Thoracic aorta (tissue), 2 donors: Measurements from ENCODE around the gene SCGB1D2. TPM values are rescaled to one million over a fixed set of nuclear protein-coding genes. Genes with fewer than 3 reads are reported as not detected.

Experiments
- ATAC-seq: fragments of 150-250 bp; one replicate; pipeline ENCODE4 v1.8.0; 2017; ENCODE audit warnings: low read depth; ENCODE audit not compliant: insufficient number of reproducible peaks, low FRiP score
- DNase-seq: peaks from one replicate; pipeline ENCODE4 v3.0.0-alpha.2; 2020; ENCODE audit warnings: low spot score
- H3K27ac ChIP-seq, 2 donors: fragments of 200-600 bp; sonication (generic); 1 replicate in 1 of 2; 2 replicates in 1 of 2; pipeline ENCODE4 v1.5.1; 2016; ENCODE audit warnings: mild to moderate bottlenecking in 2 of 2, moderate library complexity in 2 of 2
- H3K27me3 ChIP-seq: fragments of 200-600 bp; sonication (generic); replicated peaks from 2 replicates; pipeline ENCODE4 v1.6.0; 2016; ENCODE audit warnings: mild to moderate bottlenecking; ENCODE audit not compliant: insufficient read depth
- H3K36me3 ChIP-seq: fragments of 200-600 bp; sonication (generic); one replicate; pipeline ENCODE4 v1.5.1; 2016
- H3K4me1 ChIP-seq, 2 donors: fragments of 200-600 bp; sonication (generic); 1 replicate in 1 of 2; 2 replicates in 1 of 2; pipeline versions ENCODE4 v1.5.1 to v1.6.0; 2016; ENCODE audit warnings: low read depth in 2 of 2, mild to moderate bottlenecking in 1 of 2; ENCODE audit not compliant: control insufficient read depth in 1 of 2
- H3K4me3 ChIP-seq: fragments of 200-600 bp; sonication (generic); 2 replicates; pipeline ENCODE4 v1.5.1; 2016; ENCODE audit warnings: mild to moderate bottlenecking
- H3K9me3 ChIP-seq: fragments of 200-600 bp; sonication (generic); 2 replicates; pipeline ENCODE4 v1.5.1; 2016
- CTCF ChIP-seq: fragments of 200-600 bp; sonication (generic); IDR thresholded peaks from one replicate; pipeline ENCODE4 v1.5.1; 2019; ENCODE audit warnings: antibody characterized with exemption
- total RNA-seq, 2 donors: library from RNA; depleted of rRNA; stranded (reverse); fragments of >200 nt; gene quantifications; one replicate each; pipeline versions ENCODE4 v1.1.0 to v1.2.3, GENCODE V29; 2016

The SCGB1D2 gene
- total RNA-seq, 2 donors from 2014 or later, result not detected

GRCh38 chr11:62217191-62217748 is 24.8 kb upstream of the SCGB1D2 start:
- no peak for DNase-seq
- H3K4me3 ChIP-seq, result no peak overlapping the region
- H3K36me3 ChIP-seq, result no peaks in the 10 kb centered on the region
- H3K4me1 ChIP-seq, result no peaks in the 10 kb centered on the region
- no peak for ATAC-seq
- no peak overlapping the region for H3K27ac ChIP-seq
- TF ChIP-seq CTCF, result no peak
- H3K27me3 ChIP-seq, result no peaks in the 10 kb centered on the region
- peaks cover 3% of the 10 kb centered on the region for H3K9me3 ChIP-seq

- H3K9me3 ChIP-seq, result peaks cover 31% of the 10 kb centered on the region
- DNase-seq (no peak), ATAC-seq (no peak)
- no peak overlapping the region for H3K27ac ChIP-seq
- no peaks in the 10 kb centered on the region for H3K27me3 ChIP-seq
- H3K36me3 ChIP-seq, result no peaks in the 10 kb centered on the region
- H3K4me3 ChIP-seq, result no peak overlapping the region
- TF ChIP-seq CTCF, result no peak
- no peaks in the 10 kb centered on the region for H3K4me1 ChIP-seq
Observed at GRCh38 chr11:62221498-62221897, 20.5 kb upstream of the SCGB1D2 start.

GRCh38 chr11:62223095-62223494 is 18.9 kb upstream of the SCGB1D2 start:
- TF ChIP-seq CTCF, result no peak
- DNase-seq (no peak), ATAC-seq (no peak)
- H3K27ac ChIP-seq, result no peak overlapping the region
- H3K4me3 ChIP-seq, result no peak overlapping the region
- H3K9me3 ChIP-seq, result peaks cover 31% of the 10 kb centered on the region
- H3K4me1 ChIP-seq, result no peaks in the 10 kb centered on the region
- H3K36me3 ChIP-seq, result no peaks in the 10 kb centered on the region
- H3K27me3 ChIP-seq, result no peaks in the 10 kb centered on the region

- Histone ChIP-seq H3K4me3 (no peak overlapping the region), H3K4me1 (no peaks in the 10 kb centered on the region), H3K27ac (no peak overlapping the region), H3K9me3 (no peaks in the 10 kb centered on the region), H3K27me3 (no peaks in the 10 kb centered on the region), H3K36me3 (no peaks in the 10 kb centered on the region)
- DNase-seq, result no peak
- no peak for ATAC-seq
- TF ChIP-seq CTCF, result no peak
Observed at GRCh38 chr11:62233730-62234129, 8.3 kb upstream of the SCGB1D2 start.

GRCh38 chr11:62236187-62236586 is 5.9 kb upstream of the SCGB1D2 start:
- H3K27ac ChIP-seq, result no peak overlapping the region
- TF ChIP-seq CTCF, result no peak
- no peak for DNase-seq
- no peak for ATAC-seq
- H3K4me3 ChIP-seq, result no peak overlapping the region
- H3K9me3 ChIP-seq, result no peaks in the 10 kb centered on the region
- H3K27me3 ChIP-seq, result no peaks in the 10 kb centered on the region
- no peaks in the 10 kb centered on the region for H3K4me1 ChIP-seq
- H3K36me3 ChIP-seq, result no peaks in the 10 kb centered on the region
